ENCODE results near the gene ISG15.
"Not testable (repeated sequence)": the region's sequence is repeated elsewhere in the genome, so short reads cannot be mapped to it uniquely, and the experiment has no call there.

ISG15 gene

GRCh38 chr1:975896-976683 lies 37.2 kb upstream of the ISG15 start:
- peak; percentile 63 for DNase-seq

DNA sequence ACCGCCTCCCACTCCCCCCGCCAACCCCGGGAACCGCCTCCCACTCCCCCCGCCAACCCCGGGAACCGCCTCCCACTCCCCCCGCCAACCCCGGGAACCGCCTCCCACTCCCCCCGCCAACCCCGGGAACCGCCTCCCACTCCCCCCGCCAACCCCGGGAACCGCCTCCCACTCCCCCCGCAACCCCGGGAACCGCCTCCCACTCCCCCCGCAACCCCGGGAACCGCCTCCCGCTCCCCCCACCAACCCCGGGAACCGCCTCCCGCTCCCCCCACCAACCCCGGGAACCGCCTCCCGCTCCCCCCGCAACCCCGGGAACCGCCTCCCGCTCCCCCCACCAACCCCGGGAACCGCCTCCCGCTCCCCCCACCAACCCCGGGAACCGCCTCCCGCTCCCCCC lies 36.5 kb upstream of the ISG15 start:
- not testable (repeated sequence) for DNase-seq

- no peak for DNase-seq
These were observed 35.0 kb upstream of the ISG15 start for GRCh38 chr1:978069-978834.

DNA sequence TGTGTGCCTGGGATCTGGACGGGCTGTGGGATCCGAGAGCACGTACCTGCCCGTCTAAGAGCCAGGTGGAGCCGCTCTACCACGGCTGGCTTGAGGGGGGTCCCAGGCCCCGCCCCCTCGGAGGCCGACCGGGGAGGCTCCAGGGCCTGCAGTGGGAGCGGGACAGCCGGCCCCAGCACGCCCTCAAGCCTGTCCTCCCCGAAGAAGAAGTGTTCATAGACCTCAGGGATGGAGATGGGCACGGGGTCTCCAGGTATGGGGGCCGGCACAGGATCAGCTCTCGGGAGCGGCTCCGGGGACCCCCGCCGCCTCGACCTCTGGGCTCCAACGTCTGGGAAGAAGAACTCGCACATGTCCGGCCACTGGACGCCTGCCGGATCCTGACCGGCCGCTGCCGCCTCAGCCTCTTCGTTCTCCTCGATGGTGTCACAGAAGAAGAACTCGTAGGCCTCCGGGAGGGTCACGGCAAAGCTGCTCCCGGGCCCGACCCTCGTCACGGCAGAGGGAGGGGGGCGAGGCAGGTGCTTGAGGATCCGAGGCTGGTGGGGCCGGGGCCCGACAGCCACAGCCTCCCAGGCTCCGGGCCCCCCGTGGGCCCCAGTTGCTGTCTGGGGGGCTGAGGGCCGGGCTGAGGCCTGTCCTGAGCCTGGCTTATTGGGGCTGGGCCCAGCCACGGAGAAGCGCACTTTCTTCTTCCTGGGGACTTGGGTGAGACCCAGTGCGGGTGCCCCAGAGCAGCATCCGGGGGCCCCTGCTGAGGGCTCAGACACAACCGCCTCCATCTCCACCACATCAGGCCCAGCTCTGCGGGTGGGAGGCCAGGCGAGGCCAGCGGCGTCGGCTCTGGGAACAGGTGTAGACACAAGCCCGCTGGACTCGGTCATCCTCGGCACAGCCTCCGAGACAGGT lies 34.2 kb upstream of the ISG15 start:
- no peak for DNase-seq

DNA sequence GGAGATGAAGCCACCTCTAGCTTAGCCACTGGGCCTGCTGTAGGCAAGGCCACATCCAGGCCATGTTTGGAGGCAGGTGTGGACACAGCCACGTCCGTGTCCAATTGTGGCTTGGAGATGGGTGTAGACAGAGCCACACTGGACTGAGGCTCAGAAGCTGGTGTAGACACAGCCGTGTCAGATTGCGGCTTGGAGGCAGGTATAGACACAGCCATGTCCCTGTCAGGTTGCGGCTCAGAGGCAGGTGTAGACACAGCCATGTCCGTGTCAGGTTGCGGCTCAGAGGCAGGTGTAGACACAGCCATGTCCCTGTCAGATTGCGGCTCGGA lies 33.6 kb upstream of the ISG15 start:
- no peak for DNase-seq

- no peak for DNase-seq
These were observed 33.1 kb upstream of the ISG15 start for GRCh38 chr1:980137-980571.

- DNase-seq = no peak
These were observed 32.5 kb upstream of the ISG15 start for GRCh38 chr1:980602-981395.

DNA sequence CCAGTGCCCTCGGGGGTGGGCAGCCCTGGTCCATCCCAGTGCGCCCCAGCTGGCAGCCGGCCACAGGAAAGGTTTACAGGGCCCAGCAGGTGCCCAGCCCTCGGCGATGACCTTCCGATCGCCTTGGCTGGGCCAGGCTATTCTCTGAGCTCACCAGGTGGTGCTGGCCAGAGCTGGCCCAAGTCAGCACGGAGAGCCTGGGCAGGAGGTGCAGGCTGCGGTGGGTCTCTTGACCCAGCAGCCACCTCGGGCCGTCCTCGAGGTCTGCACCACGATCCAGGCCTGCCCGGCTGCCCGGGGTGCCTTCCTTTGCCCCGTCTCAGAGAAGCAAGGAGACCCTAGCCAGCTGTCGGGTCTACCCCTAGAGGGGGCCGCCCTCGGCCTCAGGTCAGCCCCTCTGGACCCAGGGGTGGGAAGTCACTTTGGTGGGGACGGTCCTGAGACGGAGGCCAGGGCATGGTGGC lies 31.8 kb upstream of the ISG15 start:
- no peak for DNase-seq

- DNase-seq = no peak
These were observed 31.2 kb upstream of the ISG15 start, which contains the start of gene PERM1 for GRCh38 chr1:981955-982558. Gene PERM1, minus strand, starts transcription at chr1:982093. Its CDS starts 1,064 bp downstream, at chr1:981029.

DNA sequence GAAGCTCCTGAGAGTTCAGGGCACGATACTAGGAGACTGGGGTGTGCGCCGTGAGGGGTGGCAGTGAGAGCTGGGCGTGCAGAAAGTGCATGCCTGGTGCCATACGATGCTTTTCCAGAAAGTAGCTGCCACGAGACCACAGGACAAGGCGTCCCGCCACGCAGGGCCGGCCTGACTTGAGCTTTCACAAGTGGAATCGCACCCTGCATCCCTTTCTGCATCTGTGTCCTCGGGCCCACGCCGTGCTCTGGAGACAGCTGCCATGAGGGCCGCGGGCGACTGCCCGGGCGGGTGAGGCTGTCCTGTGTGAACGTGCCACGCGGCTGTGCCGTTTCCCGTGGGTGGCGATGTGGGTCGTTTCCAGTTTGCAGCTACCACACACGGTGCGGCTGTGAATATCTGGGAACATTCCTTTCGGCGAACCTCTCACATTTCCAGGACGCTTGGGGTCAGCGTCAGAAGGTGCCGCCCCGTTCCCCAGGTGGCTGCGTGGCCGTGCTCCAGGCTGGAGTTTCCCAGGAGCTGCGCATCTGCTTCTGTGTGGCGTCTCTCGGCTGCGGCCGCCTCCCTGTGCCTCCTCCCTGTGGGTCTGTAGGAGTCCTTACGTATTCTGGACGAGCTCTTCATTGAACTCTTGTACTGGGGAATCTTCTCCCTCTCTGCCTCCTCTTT lies 30.4 kb upstream of the ISG15 start:
- DNase-seq = no peak

DNA sequence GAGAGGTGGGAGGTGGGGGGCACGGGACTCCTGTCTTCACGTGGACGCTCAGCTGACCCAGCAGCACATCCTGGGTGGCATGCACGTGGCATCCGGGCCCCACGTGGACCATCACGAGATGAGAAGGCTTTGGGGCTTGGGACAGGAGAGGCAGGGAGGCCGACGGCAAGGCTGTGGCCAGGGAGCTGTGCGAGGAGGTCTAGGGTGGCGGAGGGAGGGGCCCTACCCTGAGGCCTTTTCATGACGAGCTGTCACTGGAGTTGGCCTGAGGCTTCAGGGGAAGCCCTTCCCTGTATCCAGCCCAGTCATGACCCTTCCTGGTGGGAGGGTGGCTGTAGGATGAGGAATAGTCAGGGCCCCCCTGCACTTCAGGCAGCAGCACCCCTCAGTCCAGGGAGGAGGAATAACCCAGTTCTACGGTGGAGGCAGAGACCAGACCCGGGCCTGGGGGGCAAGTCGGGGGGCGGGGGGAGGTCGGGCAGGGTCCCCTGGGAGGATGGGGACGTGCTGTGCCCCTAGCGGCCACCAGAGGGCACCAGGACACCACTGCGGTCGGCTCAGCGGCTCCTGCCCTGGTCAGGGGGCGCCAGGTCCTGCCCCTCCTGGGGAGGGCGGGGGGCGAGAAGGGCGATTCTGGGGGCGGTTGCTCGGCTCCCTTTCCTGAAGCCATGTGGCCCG lies 29.4 kb upstream of the ISG15 start:
- peak; percentile 66 for DNase-seq

DNA sequence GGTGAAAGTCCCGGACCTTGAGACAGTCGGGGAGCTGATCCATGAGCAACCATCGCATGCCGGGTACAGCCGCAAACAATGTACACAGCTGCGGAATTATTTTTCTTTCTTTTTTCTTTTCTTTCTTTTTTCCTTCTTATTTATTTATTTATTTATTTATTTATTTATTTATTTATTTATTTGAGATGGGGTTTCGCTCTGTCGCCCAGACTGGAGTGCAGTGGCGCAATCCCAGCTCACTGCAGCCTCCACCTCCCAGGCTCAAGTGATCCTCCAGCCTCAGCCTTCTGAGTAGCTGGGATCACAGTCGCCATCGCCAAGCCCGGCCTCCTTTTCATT lies 28.9 kb upstream of the ISG15 start:
- DNase-seq = no peak

DNA sequence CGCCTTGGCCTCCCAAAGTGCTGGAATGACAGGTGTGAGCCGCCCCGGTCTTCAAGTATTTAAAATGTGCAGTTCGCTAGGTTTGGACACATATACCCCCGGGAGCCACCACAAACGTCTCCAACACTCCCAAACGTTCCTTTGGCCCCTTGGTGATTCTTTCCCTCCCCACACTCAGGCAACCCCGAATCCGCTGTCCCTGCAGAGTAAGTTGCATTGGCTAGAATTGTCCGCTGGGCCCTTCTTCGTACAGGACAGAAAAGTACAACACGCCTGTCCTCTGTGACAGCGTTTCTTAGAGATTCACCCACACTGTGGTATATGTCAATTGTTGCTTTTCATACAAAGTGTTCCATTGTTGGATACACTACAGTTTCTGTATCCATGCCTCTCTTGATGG lies 28.2 kb upstream of the ISG15 start:
- DNase-seq = no peak

- not testable (repeated sequence) for DNase-seq
These were observed 25.2 kb upstream of the ISG15 start for GRCh38 chr1:988061-988460.

GRCh38 chr1:991275-991674 lies 22.0 kb upstream of the ISG15 start:
- DNase-seq = not testable (repeated sequence)

GRCh38 chr1:991895-992294 lies 21.4 kb upstream of the ISG15 start:
- no peak for DNase-seq

DNA sequence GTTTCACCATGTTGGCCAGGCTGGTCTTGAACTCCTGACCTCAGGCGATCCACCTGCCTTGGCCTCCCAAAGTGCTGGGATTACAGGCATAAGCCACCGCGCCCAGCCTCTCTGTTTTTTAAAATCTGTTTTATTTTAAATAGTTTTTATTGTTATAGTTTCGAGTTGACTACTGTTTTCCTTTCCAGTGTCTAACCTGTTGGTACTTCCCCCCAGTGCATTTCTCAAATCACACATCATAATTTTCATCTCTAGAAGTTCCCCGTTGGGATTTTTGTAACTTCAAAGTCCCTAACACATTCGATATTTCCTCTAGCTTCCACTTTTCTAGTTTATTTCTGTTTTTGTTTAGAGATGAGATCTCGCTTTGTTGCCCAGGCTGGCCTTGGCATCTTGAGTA lies 20.9 kb upstream of the ISG15 start:
- no peak for DNase-seq

GRCh38 chr1:993379-993995 lies 19.8 kb upstream of the ISG15 start:
- no peak for DNase-seq

GRCh38 chr1:994546-994945 lies 18.8 kb upstream of the ISG15 start:
- DNase-seq = not testable (repeated sequence)

All from stimulated activated CD4-positive, alpha-beta T cell treated with anti-CD3 and anti-CD28 coated beads, Interleukin-12 subunit alpha, Interleukin-12 subunit beta, amount 100 ng/mL, for 4 hours (primary cell).